ENCODE results near the gene SCN3A. TPM values are rescaled to one million over a fixed set of nuclear protein-coding genes. Genes with fewer than 3 reads are reported as not detected.
A peak's percentile ranks its signal among the peaks of the same experiment; 100 is the strongest.

The SCN3A gene
- polyA plus RNA-seq, 1 donor from 2014 or later: 161 TPM

DNA sequence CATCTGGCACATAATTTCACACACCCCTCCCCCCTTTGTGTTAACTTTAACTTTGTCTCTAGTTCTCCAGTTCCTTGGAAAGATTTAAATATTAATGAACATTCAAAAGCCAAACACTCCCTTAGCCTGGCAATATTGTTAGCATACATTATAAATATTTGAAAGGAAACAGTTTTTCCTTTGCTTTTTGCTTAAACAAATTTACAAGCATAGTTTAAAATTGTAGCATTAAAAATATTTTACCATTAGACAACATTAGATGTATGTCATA, 135.4 kb downstream of the SCN3A start:
- Histone ChIP-seq H3K27ac (ENCODE audit: low read length) (peak overlapping the region; percentile 92), H4K20me1 (ENCODE audit: insufficient read depth) (no peaks in the 10 kb centered on the region), H3K9me2 (ENCODE audit: insufficient read depth, low read length) (no peaks in the 10 kb centered on the region), H3K4me2 (ENCODE audit: low read length) (peak overlapping the region; percentile 89), H3K79me2 (replicated peaks; ENCODE audit: insufficient read depth, low read length) (no peaks in the 10 kb centered on the region), H3K36me3 (ENCODE audit: insufficient read depth, low read length) (no peaks in the 10 kb centered on the region), H3K9ac (ENCODE audit: low read length) (peak overlapping the region; percentile 64), H3K9me3 (ENCODE audit: low read length) (no peaks in the 10 kb centered on the region), H3F3A (ENCODE audit: insufficient read depth, low read length, poor library complexity, severe bottlenecking) (peaks cover 6% of the 10 kb centered on the region), H2AFZ (ENCODE audit: low read depth, low read length) (peak overlapping the region; percentile 48), H3K4me3 (ENCODE audit: low read length) (peak overlapping the region; percentile 58), H3K27me3 (ENCODE audit: insufficient read depth, low read depth, low read length) (no peaks in the 10 kb centered on the region)
- TF ChIP-seq RAD21 (conservative IDR thresholded peaks at IDR 0.05) (no peak), SMC3 (conservative IDR thresholded peaks at IDR 0.05; ENCODE audit: poor library complexity) (peak; percentile 8), TAF1 (IDR thresholded peaks at IDR 0.05; ENCODE audit: low read depth) (no peak), POLR2AphosphoS5 (IDR thresholded peaks at IDR 0.05) (no peak)

GRCh38 chr2:165067643-165068486, 136.0 kb downstream of the SCN3A start:
- Histone ChIP-seq H3K9ac (ENCODE audit: low read length) (peak overlapping the region; percentile 64), H4K20me1 (ENCODE audit: insufficient read depth) (no peaks in the 10 kb centered on the region), H3K27ac (ENCODE audit: low read length) (peak overlapping the region; percentile 92)

More at GRCh38 chr2:165067643-165068486, 136.0 kb downstream of the SCN3A start:
- H3K9me3 ChIP-seq (ENCODE audit: low read length): no peaks in the 10 kb centered on the region
- no peaks in the 10 kb centered on the region for H3K27me3 ChIP-seq (ENCODE audit: insufficient read depth, low read depth, low read length)
- no peaks in the 10 kb centered on the region for H3K9me2 ChIP-seq (ENCODE audit: insufficient read depth, low read length)
- no peaks in the 10 kb centered on the region for H3K79me2 ChIP-seq (replicated peaks; ENCODE audit: insufficient read depth, low read length)
- H3K4me2 ChIP-seq (ENCODE audit: low read length): peak overlapping the region; percentile 89
- peaks cover 6% of the 10 kb centered on the region for H3F3A ChIP-seq (ENCODE audit: insufficient read depth, low read length, poor library complexity, severe bottlenecking)
- H2AFZ ChIP-seq (ENCODE audit: low read depth, low read length): peak overlapping the region; percentile 48
- H3K4me3 ChIP-seq (ENCODE audit: low read length): peak overlapping the region; percentile 58
- H3K36me3 ChIP-seq (ENCODE audit: insufficient read depth, low read length): no peaks in the 10 kb centered on the region
- TF ChIP-seq RAD21 (conservative IDR thresholded peaks at IDR 0.05) (peak; percentile 62), POLR2AphosphoS5 (IDR thresholded peaks at IDR 0.05) (peak; percentile 85), SMC3 (conservative IDR thresholded peaks at IDR 0.05; ENCODE audit: poor library complexity) (peak; percentile 61), EP300 (conservative IDR thresholded peaks at IDR 0.05; ENCODE audit: poor library complexity, severe bottlenecking) (peak; percentile 80), TAF1 (IDR thresholded peaks at IDR 0.05; ENCODE audit: low read depth) (no peak), EZH2 (IDR thresholded peaks at IDR 0.05; ENCODE audit: borderline replicate concordance, insufficient read depth, low read length, poor library complexity, severe bottlenecking) (no peak), MXI1 (conservative IDR thresholded peaks at IDR 0.05; ENCODE audit: poor library complexity, severe bottlenecking) (peak; percentile 39)
- TF ChIP-seq, protein P1, sequence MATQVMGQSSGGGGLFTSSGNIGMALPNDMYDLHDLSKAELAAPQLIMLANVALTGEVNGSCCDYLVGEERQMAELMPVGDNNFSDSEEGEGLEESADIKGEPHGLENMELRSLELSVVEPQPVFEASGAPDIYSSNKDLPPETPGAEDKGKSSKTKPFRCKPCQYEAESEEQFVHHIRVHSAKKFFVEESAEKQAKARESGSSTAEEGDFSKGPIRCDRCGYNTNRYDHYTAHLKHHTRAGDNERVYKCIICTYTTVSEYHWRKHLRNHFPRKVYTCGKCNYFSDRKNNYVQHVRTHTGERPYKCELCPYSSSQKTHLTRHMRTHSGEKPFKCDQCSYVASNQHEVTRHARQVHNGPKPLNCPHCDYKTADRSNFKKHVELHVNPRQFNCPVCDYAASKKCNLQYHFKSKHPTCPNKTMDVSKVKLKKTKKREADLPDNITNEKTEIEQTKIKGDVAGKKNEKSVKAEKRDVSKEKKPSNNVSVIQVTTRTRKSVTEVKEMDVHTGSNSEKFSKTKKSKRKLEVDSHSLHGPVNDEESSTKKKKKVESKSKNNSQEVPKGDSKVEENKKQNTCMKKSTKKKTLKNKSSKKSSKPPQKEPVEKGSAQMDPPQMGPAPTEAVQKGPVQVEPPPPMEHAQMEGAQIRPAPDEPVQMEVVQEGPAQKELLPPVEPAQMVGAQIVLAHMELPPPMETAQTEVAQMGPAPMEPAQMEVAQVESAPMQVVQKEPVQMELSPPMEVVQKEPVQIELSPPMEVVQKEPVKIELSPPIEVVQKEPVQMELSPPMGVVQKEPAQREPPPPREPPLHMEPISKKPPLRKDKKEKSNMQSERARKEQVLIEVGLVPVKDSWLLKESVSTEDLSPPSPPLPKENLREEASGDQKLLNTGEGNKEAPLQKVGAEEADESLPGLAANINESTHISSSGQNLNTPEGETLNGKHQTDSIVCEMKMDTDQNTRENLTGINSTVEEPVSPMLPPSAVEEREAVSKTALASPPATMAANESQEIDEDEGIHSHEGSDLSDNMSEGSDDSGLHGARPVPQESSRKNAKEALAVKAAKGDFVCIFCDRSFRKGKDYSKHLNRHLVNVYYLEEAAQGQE (IDR thresholded peaks at IDR 0.05; ENCODE audit: borderline replicate concordance): peak; percentile 86
- TF ChIP-seq, protein P2, sequence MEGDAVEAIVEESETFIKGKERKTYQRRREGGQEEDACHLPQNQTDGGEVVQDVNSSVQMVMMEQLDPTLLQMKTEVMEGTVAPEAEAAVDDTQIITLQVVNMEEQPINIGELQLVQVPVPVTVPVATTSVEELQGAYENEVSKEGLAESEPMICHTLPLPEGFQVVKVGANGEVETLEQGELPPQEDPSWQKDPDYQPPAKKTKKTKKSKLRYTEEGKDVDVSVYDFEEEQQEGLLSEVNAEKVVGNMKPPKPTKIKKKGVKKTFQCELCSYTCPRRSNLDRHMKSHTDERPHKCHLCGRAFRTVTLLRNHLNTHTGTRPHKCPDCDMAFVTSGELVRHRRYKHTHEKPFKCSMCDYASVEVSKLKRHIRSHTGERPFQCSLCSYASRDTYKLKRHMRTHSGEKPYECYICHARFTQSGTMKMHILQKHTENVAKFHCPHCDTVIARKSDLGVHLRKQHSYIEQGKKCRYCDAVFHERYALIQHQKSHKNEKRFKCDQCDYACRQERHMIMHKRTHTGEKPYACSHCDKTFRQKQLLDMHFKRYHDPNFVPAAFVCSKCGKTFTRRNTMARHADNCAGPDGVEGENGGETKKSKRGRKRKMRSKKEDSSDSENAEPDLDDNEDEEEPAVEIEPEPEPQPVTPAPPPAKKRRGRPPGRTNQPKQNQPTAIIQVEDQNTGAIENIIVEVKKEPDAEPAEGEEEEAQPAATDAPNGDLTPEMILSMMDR (IDR thresholded peaks at IDR 0.05; ENCODE audit: poor library complexity, severe bottlenecking): no peak

Data from neural cell (in vitro differentiated cells).